NCI-H1092 treated with DMSO at 0.1 percent for 48 hours (cell line): ENCODE measurements around the gene SMAP1.
A peak's percentile ranks its signal among the peaks of the same experiment; 100 is the strongest.

Source experiments
- DNase-seq: peaks from one replicate; lab custom pipeline; 2025; lab: John Stamatoyannopoulos, UW

SMAP1 gene

DNA sequence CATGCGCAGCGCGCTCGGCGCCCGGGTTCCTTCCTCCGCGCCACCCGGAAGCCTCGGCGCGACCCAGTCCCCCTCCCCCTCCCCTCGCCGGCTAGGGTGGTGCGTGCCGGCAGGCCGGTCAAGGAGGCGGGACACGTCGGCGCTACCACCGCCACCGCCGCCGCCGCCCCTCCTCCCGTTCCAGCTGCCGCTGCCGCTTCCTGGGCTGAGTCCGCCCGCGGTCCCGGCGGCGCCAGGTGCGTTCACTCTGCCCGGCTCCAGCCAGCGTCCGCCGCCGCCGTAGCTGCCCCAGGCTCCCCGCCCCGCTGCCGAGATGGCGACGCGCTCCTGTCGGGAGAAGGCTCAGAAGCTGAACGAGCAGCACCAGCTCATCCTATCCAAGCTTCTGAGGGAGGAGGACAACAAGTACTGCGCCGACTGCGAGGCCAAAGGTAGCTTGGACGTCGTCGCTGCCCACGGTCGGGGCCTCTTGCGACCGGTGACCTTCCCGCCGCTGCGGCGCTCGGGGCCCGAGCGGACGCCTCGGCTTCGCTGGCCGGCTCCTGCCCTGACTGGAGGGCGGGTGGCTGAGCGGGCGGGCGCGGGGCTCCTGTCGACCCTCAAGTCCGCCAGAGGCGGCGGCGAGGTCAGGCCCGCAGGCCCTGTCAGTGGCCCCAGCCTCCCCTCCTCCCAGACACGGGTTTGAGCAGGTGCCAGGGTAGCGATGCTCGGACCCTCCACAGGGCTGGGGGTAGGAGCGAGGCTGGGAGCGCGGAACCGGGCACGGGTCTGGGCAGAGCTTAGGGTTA, at the start of gene SMAP1:
Gene SMAP1, plus strand, starts transcription at position 173 of the 788 bp plus-strand sequence. Its CDS starts 141 bp downstream, at position 314.
- DNase-seq, result peak; percentile 76

- no peak for DNase-seq
Observed at GRCh38 chr6:70620746-70621145, 46.9 kb upstream of the SMAP1 start.

GRCh38 chr6:70622461-70622860, 45.2 kb upstream of the SMAP1 start:
- DNase-seq, result no peak

DNA sequence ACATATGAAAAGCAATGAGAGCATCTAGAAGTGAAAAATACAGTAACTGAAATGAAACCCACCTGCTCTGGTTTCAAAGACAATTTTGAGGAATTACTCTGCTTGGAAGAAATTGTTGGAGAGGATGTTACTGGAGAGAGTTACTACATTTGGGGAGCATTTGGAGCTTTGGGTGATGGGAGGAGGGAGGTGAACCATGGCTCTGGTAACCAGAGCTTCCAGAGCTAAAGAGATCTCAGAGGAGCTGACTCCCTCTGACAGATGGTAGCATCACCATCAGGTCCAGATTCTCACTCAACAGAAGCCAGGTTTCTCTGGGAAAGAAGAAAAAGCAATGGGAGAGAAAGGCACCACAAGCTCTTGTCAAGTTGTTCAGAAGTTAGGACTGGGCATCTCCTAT, 42.2 kb upstream of the SMAP1 start:
- no peak for DNase-seq

DNA sequence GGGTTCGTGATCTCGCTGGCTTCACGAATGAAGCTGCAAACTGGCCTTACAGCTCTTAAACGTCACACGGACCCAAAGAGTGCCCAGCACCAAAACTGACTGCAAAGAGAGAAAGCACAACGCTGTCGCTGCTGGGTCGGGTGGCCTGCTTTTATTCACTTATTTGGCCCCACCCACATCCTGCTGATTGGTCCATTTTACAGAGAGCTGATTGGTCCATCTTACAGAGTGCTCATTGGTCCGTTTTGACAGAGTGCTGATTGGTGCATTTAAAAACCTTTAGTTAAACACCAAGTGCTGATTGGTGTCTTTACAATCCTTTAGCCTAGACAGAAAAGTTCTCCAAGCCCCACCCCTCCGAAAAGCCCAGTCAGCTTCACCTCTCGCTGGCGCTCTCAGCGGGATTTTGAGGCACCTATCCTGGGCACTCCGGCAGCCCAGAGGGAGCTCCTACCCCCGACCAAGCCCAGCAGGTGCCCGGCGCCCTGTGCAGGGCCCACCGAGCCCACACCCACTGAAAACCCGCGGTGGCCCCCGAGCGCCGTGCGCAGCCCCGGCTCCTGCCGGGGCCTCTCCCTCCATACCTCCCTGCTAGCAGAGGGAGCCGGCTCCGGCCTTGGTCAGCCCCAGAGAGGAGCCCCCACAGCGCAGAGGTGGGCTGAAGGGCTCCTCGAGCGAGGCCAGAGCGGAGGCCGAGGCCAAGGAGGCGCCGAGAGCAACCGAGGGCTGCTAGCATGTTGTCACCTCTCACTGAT, 40.0 kb upstream of the SMAP1 start:
- DNase-seq, result no peak

DNA sequence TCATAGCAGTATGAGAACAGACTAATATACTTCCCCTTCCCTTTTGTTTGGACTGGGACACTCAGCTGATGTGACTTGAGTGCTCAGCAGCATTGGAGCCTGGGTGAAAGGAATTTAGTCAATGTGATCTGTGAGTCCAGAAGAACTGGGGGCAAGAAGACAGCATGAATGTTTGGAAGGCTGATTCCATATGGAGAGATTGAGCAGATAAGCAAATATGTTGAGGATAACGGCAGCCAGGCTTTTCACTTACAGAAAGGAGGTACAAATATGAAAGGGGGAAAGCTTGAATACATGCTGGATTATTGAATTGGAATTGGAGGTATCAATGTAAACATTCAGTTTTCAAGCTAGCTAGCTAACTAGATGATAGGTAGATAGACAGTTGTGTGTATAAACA, 37.8 kb upstream of the SMAP1 start:
- DNase-seq, result no peak

- no peak for DNase-seq
Observed at GRCh38 chr6:70633870-70634269, 33.8 kb upstream of the SMAP1 start.

DNA sequence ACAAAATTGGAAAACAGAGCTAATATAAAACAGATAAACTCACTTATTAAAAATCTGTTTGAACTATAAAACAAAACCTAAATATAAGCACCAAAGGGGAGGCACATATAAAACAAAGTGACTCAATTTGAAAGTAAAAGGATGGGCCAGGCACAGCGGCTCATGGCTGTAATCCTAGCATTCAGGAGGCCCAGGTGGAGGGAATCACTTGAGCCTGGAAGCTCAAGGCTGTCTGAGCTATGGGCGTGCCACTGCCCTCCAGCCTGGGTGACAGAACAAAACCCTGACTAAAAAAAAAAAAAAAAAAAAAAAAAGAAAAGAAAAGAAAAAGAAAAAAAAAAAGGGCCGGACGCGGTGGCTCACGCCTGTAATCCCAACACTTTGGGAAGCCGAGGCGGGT, 31.1 kb upstream of the SMAP1 start:
- DNase-seq, result no peak

DNA sequence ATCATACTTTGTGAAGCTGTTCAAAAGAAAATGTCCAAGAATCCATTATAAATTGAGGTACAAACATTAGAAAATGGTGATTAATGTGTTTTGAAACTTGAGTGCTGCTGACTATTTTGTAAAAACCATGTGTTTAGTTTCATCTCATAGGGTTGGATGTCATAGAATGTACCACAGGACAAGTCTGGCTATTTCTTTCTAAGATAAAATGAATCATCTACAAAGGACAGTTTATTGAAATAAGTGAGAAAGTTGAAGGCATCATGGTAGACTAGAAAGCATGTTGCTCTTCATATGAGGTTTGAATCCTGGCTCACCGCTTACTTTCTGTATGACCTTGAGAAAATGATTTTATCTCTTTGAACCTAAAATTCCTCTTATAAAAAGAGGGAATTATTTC, 29.2 kb upstream of the SMAP1 start:
- no peak for DNase-seq

GRCh38 chr6:70651326-70651905, 16.3 kb upstream of the SMAP1 start:
- DNase-seq, result no peak

GRCh38 chr6:70652216-70652615, 15.5 kb upstream of the SMAP1 start:
- DNase-seq, result no peak

DNA sequence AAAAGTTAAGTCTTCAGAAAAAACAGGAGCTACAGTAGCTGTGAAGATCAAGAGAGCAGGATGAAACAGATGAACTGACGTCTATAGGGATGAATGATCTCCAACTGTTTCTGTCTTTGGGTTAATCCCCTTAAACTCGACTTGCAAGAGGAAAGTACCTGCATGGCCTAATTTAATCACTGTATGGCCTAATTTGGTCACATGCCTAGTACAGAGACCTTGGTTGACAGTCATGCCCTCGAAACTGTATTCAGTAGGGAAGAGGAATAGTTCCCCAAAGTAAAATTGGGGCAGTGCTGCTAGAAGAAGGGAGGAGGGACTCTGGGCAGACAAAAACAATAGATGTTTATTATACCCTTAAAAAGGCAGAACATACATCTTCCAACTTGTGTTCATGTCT, 10.0 kb upstream of the SMAP1 start:
- DNase-seq, result no peak

DNA sequence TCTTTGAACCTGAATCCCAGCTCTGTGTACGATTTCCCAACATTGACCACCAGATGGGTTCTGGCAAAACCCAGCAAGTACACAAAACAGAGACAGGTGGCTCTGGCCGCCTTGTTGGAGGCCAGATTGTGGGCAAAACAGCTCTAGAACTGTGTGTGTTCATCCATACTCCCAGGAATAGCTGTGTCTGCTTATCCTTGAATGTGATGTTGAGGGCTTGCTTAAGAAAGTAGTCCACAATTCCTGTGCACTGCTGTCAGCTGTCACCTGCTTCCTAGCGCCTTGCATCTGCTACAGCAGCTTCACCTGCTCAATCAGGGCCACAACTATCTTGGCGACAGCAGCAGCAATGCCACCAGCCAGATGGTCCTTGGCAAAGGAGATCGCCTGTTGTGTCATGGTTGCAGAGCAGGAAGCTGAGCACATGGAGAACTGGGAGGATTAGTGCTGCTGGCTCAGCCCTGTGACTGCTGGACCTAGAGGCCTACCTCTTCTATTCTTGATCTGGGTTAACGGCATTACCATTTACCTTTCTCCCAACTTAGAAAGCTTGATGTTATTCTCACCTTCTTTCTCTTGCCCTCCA, 3.7 kb upstream of the SMAP1 start:
- DNase-seq, result no peak

- DNase-seq, result no peak
Observed at GRCh38 chr6:70666706-70667105, 977 bp upstream of the SMAP1 start.

DNA sequence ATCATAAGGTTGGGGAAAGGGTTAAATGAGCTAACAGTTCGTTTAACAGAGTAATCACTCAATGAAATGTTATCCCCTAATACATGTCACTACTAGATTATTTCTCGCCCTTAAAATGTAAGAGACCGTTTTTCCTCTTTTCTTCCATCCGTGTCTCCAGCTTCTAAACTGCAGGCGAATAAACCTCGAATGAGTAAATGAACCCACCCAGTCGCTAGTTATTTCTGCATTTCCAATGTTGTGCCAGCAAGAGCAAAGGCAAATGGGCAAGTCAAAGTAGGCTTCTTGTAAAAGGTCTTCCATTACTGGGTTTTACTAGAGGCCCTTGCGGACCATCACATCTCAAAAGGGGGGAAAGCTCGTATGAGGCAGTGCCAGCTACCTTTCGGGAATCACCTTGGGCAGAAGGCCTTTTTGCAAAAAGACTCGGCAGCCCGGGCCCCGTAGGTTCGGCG, 400 bp upstream of the SMAP1 start:
- DNase-seq, result no peak

DNA sequence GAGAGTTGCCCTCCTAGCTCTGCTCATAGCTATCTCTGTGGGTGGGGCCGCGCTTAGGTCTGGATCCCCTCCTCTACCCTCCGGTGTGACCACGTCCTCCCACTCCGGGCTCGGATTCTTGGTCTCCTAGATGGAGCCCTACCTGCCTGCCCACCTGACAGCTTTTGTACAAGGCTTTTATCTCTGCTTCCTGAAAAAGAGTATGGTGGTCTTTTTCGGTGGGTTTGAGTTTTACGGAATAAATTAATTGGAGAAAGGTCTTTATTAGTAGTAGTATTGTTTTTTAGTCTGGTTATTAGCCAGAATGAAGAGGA, 773 bp downstream of the SMAP1 start:
- no peak for DNase-seq

DNA sequence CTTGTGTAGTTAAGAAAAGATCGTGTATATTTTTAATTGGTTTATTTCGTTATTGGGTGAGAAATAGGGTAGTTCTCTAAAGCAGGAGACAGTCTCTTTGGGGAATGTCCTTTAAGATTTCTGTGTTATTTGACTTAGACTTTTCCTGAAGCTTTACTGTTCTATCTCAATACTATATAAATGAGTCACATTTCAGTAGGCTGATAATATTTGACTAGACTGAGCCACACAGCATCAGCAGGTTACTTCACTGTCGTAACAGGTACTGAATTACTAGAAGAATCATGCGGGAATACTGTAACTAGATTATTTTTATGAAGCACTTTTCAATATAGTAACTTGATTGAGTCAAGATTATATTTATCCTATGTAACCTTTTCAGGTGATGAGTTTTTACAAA, 1.4 kb downstream of the SMAP1 start:
- DNase-seq, result no peak

DNA sequence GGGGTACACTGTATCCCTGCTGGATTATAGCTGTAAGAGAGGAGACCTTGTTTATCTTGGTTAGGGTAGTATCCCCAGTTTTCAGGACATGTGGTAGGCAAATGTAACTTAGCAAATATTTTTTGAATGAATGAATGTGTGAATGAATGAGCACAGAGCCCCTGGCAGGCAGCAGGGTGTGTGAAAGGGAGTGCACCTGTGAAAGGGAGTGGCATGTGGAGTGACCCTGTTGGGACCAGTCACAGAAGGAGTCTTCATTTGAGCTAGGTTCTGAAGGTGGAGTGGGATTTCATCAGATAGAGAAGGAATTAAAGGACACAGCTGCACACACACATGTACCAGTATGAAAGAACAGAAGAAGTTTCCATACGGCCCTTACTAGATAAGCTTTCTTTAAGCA, 4.9 kb downstream of the SMAP1 start:
- no peak for DNase-seq

DNA sequence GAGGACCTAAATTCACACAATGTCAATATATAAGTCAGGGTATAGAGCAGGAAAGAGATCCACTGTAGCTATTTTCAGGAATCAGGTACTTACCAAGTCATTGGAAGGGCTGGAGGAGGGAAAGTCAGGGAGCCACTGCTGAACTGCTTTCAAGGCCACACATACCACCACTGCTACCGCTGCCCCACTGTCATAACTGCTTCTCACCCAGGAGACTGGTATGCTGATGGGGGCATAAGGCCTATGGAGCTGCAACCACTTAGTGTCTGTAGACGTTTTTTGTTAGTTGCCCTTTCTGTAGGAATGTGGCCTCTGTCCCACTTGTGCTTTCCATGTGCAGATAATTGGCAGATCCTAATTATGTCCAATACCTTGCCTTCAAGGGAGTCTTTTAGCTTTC, 5.4 kb downstream of the SMAP1 start:
- no peak for DNase-seq

- no peak for DNase-seq
Observed at GRCh38 chr6:70673601-70674000, 5.9 kb downstream of the SMAP1 start.

DNA sequence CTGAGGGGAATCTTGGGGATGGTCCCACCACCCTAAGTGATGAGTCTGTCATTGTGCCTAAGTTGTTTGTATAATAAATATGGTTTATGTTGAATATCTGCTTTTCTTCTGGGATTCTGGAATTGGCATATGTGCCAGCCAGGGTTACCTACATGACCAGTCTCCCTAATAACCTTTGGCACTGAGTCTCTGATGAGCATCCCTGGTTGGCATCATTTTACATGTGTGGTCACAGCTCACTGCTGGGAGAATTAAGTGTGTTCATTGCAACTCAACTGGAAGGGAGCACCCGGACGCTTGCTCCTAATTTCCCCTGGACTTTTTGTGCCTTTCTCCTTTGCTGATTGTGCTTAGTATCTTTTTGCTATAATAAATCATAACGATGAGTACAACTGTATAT, 8.1 kb downstream of the SMAP1 start:
- no peak for DNase-seq

GRCh38 chr6:70676821-70677220, 9.1 kb downstream of the SMAP1 start:
- DNase-seq, result no peak

- DNase-seq, result no peak
Observed at GRCh38 chr6:70680396-70680795, 12.7 kb downstream of the SMAP1 start.
